Cardiac muscle cell (in vitro differentiated cells and primary cell): Measurements from ENCODE around the gene EML6. TPM values are rescaled to one million over a fixed set of nuclear protein-coding genes. Genes with fewer than 3 reads are reported as not detected.

Experiments
- DNase-seq, 2 donors: peaks; one replicate each; pipeline versions ENCODE4 v3.0.0 to v3.0.0-alpha.2; 2010 to 2017; ENCODE audit warnings: low read depth in 1 of 2, low spot score in 1 of 2
- H3K27ac ChIP-seq: fragments of 200-600 bp; sonication (generic); 2 replicates; pipeline ENCODE4 v1.5.1; 2016
- H3K27me3 ChIP-seq: fragments of 200-600 bp; sonication (generic); 2 replicates; pipeline ENCODE4 v1.6.0; 2016; ENCODE audit warnings: control low read depth
- H3K36me3 ChIP-seq: fragments of 200-600 bp; sonication (generic); 2 replicates; pipeline ENCODE4 v1.5.1; 2016; ENCODE audit warnings: control low read depth
- H3K4me1 ChIP-seq: fragments of 200-600 bp; sonication (generic); 2 replicates; pipeline ENCODE4 v1.8.1; 2017; ENCODE audit warnings: low read depth, mild to moderate bottlenecking, mixed run types
- H3K4me3 ChIP-seq: fragments of 200-600 bp; sonication (generic); 2 replicates; pipeline ENCODE4 v1.5.1; 2016; ENCODE audit warnings: mild to moderate bottlenecking
- H3K9me3 ChIP-seq: fragments of 200-600 bp; sonication (generic); 2 replicates; pipeline ENCODE4 v1.5.1; 2017; ENCODE audit warnings: low read depth, mild to moderate bottlenecking, control low read depth
- polyA plus RNA-seq: library from polyadenylated mRNA; unstranded; fragments of >200 nt; fragmentation: Nextera tagmentation; extraction: Ambion mirVana; gene quantifications from 2 replicates; pipeline ENCODE4 v1.2.1, GENCODE V29; 2016
- total RNA-seq: library from RNA; depleted of rRNA; stranded (reverse); fragments of >200 nt; gene quantifications from 2 replicates; pipeline ENCODE4 v1.2.3, GENCODE V29; 2016
- TF ChIP-seq, protein P1 (sequence below): IDR thresholded peaks from 2 replicates; pipeline ENCODE4 v1.5.1; 2012; ENCODE audit warnings: low read depth, mild to moderate bottlenecking, low read length

Gene EML6
- 0.89 and 0.92 TPM in 2 replicates for total RNA-seq
- 0.36 and 1.3 TPM in 2 replicates for polyA plus RNA-seq

DNA sequence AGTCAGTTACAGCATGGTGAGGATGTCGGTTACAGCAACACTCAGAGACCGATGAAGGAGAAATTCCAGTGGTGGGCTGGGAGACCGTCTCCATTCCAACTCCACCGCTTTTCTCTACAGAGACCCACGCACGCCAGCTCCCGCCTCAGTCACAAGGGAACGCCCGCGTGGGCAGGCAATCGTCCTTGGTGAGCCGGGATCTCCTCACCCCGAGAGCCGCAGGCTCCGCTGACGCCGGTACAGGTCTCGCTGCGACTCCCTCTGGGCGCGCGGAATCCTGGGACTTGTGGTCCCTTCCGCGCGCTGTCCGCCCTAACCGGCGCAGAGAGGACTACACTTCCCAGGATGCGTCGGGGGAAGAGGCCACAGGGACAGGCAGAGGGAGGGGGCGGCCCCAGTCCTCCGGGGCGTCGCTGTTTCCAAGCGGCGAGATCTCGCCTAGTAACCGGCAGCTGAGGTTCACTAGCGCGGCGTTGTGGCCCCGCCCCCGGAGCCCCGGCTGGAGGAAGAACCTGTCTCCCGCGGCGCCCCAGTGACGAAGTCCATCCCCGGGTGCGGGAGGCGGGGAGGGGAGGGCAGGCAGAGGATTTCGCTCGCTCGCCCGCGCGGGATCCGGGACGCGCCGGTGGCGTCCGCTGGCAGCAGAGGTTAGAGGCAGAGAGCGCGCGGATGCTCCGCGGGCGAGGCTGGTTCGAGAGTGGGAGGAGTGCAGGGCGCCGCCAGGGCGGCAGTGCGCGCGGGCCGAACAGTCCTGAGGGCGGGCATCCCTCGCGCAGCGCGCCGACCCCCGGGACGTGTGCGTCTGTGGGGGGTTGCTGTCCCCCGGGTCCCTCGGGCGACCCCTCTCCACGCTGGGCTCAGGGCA is at the start of gene EML6:
EML6 (plus strand) TSS at position 532 of the 865 bp plus-strand sequence. CDS start 1,400 bp downstream, outside the sequence.
- Histone ChIP-seq H3K4me3 (peak within 1 kb of the TSS; percentile 90), H3K27me3 (peaks cover 72% of the 10 kb centered on the region)
- TF ChIP-seq, protein P1, sequence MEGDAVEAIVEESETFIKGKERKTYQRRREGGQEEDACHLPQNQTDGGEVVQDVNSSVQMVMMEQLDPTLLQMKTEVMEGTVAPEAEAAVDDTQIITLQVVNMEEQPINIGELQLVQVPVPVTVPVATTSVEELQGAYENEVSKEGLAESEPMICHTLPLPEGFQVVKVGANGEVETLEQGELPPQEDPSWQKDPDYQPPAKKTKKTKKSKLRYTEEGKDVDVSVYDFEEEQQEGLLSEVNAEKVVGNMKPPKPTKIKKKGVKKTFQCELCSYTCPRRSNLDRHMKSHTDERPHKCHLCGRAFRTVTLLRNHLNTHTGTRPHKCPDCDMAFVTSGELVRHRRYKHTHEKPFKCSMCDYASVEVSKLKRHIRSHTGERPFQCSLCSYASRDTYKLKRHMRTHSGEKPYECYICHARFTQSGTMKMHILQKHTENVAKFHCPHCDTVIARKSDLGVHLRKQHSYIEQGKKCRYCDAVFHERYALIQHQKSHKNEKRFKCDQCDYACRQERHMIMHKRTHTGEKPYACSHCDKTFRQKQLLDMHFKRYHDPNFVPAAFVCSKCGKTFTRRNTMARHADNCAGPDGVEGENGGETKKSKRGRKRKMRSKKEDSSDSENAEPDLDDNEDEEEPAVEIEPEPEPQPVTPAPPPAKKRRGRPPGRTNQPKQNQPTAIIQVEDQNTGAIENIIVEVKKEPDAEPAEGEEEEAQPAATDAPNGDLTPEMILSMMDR, result peak; percentile 22

DNA sequence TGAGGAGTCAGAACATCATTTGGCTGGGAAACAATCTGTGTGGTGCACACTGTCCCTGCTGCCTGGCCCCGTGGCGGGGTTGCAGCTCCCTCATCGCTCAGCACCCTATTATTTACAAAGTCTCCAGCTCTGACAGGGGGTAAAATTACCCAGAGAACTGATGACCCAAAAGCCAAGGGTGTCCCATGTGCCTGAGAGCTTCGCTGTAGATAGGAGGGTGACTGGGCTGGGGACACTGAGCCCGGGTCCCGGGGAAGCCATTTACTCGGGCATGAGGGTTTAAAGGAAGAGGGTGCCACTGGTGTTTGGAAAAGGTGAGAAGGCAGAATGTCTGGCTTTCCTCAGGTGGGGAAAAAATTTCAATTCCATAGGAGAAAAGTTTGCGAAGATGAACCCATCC is 48.2 kb upstream of the EML6 start:
- DNase-seq, result no peak
- Histone ChIP-seq H3K27ac (no peak overlapping the region), H3K4me1 (no peaks in the 10 kb centered on the region), H3K9me3 (no peaks in the 10 kb centered on the region), H3K4me3 (no peak overlapping the region), H3K36me3 (peaks cover 6% of the 10 kb centered on the region), H3K27me3 (no peaks in the 10 kb centered on the region)
- TF ChIP-seq, protein P1, result no peak

More for the DNA sequence above, at the start of gene EML6:
- Histone ChIP-seq H3K4me1 (no peaks in the 10 kb centered on the region), H3K36me3 (no peaks in the 10 kb centered on the region), H3K27ac (no peak within 1 kb of the TSS), H3K9me3 (no peaks in the 10 kb centered on the region)
- peak; percentile 99 for DNase-seq

DNA sequence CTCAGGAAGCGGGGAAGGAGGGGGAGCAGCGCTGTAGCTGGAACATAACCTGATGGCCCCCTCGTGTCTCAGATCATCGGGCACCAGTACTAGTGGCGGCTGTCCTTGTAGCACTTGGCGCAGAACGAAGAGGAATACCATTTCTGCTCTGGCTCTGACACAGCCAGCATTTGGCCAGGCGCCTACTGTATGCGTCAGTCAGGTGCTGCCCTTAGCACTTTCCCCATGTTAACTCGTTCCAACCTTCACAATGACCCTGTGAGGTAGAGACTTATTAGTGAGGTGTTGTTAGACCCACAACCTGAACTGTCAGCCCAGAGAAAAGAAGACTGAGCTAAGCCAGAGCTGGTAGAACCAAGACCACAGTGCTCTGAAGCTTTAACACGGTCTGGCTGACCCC is 47.7 kb upstream of the EML6 start:
- H3K9me3 ChIP-seq, result no peaks in the 10 kb centered on the region
- H3K4me3 ChIP-seq, result no peak overlapping the region
- H3K36me3 ChIP-seq, result peaks cover 5% of the 10 kb centered on the region
- H3K4me1 ChIP-seq, result no peaks in the 10 kb centered on the region
- no peaks in the 10 kb centered on the region for H3K27me3 ChIP-seq
- H3K27ac ChIP-seq, result no peak overlapping the region
- no peak for DNase-seq
- TF ChIP-seq, protein P1, result no peak

DNA sequence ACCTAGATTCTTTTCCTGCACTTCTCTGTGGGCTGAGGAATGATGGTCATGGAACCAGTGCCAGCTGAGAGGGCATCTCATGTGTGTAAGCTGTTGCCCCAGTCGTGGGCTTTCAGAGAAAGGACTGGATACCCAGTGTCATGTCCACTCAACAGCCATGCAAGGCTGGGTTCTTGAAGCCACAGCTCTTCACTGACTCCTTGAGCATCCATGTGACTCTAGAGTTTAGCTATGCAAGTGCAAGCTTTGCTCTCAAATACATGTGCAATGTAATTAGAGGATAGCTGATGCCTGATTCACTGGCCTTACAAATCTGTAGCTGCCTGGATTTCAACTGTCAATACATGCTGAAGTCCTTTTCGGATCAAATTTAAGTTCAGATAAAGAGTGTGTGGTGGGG is 46.8 kb upstream of the EML6 start:
- no peak overlapping the region for H3K4me3 ChIP-seq
- H3K36me3 ChIP-seq, result no peaks in the 10 kb centered on the region
- no peak for DNase-seq
- H3K27ac ChIP-seq, result no peak overlapping the region
- TF ChIP-seq, protein P1, result no peak
- no peaks in the 10 kb centered on the region for H3K4me1 ChIP-seq
- H3K27me3 ChIP-seq, result no peaks in the 10 kb centered on the region
- H3K9me3 ChIP-seq, result no peaks in the 10 kb centered on the region

DNA sequence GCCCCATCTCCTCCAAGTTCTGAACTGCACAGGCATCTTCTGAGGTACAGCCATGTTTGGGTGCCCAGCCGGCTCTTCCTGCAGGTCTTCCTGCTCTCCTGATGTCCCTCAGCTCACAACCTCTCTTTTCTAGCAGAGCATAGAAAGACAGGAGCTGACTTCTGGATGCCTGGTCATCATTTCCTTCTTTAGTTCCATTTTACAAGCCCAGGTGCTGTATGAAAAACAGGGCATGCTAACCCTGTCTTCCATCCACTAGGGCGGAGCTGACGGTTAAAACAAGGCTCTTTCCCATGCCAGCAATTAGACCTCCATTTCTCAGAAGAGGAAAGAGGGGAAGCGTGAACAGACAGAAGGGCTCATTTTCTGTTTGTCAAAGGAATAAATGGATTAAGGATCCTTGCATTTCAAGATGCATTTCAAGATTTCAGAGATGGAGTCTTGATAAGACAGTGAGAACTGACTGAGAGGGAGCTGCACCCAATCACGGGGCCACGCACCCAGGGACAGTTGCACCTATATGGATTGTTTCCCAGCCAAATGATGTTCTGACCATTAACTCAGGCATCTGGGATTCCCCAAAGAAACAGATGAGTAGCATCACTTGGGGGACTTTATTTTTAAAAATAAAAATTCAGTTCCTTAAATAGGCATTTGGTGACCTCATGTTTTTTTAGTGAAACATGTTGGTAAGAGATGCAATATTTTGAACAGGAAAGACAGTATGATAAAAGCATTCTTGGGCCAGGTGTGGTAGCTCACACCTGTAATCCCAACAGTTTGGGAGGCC is 45.8 kb upstream of the EML6 start:
- TF ChIP-seq, protein P1, result no peak
- Histone ChIP-seq H3K36me3 (no peaks in the 10 kb centered on the region), H3K27me3 (no peaks in the 10 kb centered on the region), H3K4me3 (no peak overlapping the region), H3K9me3 (no peaks in the 10 kb centered on the region), H3K4me1 (no peaks in the 10 kb centered on the region), H3K27ac (no peak overlapping the region)
- DNase-seq, result no peak
